Measurements from ENCODE around the gene NUP214.

NUP214 gene

GRCh38 chr9:131125288-131126058, at the start of gene NUP214:
Gene NUP214 (plus strand): TSS chr9:131125586. CDS start chr9:131125705, 119 bp downstream.
- peak; percentile 98 to 99 for DNase-seq (ENCODE audit: low read depth in 2 of 2)

- DNase-seq (ENCODE audit: low read depth in 2 of 2), result no peak
These were observed 48.8 kb upstream of the NUP214 start for GRCh38 chr9:131076347-131077195.

- DNase-seq (ENCODE audit: low read depth in 2 of 2), result no peak
These were observed 46.7 kb upstream of the NUP214 start for GRCh38 chr9:131078427-131079366.

GRCh38 chr9:131080589-131080988, 44.8 kb upstream of the NUP214 start:
- no peak for DNase-seq (ENCODE audit: low read depth in 2 of 2)

GRCh38 chr9:131081868-131082267, 43.5 kb upstream of the NUP214 start:
- no peak for DNase-seq (ENCODE audit: low read depth in 2 of 2)

- no peak for DNase-seq (ENCODE audit: low read depth in 2 of 2)
These were observed 42.4 kb upstream of the NUP214 start for GRCh38 chr9:131082774-131083512.

- no peak for DNase-seq (ENCODE audit: low read depth in 2 of 2)
These were observed 40.6 kb upstream of the NUP214 start for GRCh38 chr9:131084661-131085369.

- no peak for DNase-seq (ENCODE audit: low read depth in 2 of 2)
These were observed 39.8 kb upstream of the NUP214 start for GRCh38 chr9:131085370-131086122.

- no peak for DNase-seq (ENCODE audit: low read depth in 2 of 2)
These were observed 38.0 kb upstream of the NUP214 start for GRCh38 chr9:131087354-131087893.

GRCh38 chr9:131090025-131090787, 35.2 kb upstream of the NUP214 start:
- no peak for DNase-seq (ENCODE audit: low read depth in 2 of 2)

GRCh38 chr9:131091352-131091992, 33.9 kb upstream of the NUP214 start:
- no peak for DNase-seq (ENCODE audit: low read depth in 2 of 2)

- no peak for DNase-seq (ENCODE audit: low read depth in 2 of 2)
These were observed 33.4 kb upstream of the NUP214 start for GRCh38 chr9:131092030-131092429.

GRCh38 chr9:131092548-131093440, 32.6 kb upstream of the NUP214 start:
- no peak for DNase-seq (ENCODE audit: low read depth in 2 of 2)

GRCh38 chr9:131094015-131094414, 31.4 kb upstream of the NUP214 start:
- no peak for DNase-seq (ENCODE audit: low read depth in 2 of 2)

- no peak for DNase-seq (ENCODE audit: low read depth in 2 of 2)
These were observed 30.8 kb upstream of the NUP214 start for GRCh38 chr9:131094622-131095021.

- no peak for DNase-seq (ENCODE audit: low read depth in 2 of 2)
These were observed 29.6 kb upstream of the NUP214 start for GRCh38 chr9:131095666-131096268.

Data from stimulated activated CD4-positive, alpha-beta T cell treated with anti-CD3 and anti-CD28 coated beads, Interleukin-15, amount 100 ng/mL, for 48 hours (primary cell).